CD4-positive, alpha-beta T cell treated with Interleukin-17A for 1 hour (primary cell): ENCODE data around the gene GPX2.

Source experiments
- DNase-seq: peaks from one replicate; pipeline ENCODE4 v3.0.0-alpha.2; 2020

Gene GPX2

DNA sequence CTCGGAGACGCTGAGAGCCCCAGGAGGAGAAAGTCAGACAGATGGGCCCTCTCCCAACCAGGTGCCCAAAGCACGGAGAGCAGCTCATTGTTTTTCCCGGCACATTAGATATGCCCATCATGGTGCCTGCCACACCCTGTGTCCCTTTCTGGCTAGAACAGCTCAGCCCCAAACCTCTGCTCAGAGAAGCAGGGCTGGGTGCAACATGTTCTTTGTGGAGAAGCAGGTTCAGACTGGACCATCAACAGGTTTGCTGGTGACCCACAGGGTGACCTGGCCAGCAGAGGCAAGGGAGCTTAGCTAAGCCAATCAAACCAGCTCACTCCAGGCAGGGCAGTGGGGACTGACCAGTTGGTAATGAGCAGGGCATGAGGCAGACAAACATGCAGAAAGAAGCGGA, 16.2 kb upstream of the GPX2 start:
- no peak for DNase-seq

DNA sequence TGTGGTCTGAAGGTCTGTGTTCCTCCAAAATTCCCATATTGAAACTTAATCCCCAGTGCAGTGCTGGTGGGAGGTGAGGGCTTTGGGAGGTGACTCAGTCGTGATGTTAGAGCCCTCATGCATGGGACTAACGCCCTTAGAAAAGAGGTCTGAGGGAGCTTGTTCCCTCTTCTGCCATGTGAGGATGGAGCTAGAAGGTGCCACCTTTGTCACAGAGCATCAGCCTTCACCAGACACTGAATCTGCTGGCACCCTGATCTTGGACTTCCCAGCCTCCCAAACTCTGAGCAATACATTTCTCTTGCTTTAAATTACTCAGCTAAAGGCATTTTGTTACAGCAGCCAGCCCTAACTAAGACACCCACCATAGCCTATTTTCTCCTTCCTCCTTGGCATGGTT, 15.7 kb upstream of the GPX2 start:
- no peak for DNase-seq

DNA sequence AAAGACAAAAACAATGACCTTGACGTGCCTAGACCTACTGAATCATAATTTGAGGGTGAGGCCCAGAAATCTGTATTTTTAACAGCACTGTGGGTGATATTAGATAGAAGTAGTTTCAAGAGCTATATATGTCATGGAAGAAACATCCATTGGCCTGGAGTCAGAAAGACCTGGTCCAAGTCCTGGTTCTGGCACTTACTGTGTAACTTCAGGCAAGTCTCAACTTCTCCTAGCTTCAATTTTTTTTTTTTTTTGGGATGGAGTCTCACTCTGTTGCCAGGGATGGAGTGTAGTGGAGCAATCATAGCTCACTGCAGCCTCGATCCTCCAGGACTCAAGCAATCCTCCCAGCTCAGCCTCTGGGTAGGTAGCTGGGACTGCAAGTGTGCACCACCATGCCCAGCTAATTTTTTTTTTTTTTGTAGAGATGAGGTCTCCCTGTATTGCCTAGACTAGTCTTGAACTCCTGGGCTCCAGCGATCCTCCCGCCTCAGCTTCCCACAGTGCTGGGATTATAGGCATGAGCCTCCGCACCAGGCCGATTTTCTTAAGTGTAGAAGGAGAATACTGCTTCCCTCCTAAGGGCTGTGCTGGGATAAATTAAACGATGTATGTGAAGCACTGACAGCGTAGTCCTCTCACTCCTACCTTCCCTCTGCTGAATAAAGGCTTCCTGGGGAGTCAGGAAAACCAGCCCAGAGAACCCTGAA, 14.3 kb upstream of the GPX2 start:
- no peak for DNase-seq

DNA sequence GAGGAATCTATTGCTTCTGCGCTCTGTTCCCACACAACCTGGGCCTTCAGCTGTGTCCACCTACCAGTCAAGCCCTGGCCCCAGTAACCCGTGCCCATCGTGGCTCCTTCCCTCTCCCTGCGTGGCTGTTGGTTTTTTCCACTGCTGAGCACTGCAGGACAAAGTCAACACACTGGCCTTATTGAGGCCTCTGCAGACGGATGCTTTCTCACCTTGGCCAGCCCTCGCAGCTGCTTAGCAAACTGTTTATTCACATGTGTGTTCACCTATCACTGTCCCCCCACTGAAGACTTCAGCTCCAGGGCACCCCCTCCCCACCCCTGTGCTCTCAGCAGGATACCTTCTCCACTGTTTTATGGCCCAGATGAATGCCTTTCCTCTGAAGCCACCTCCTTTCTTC, 12.8 kb upstream of the GPX2 start:
- no peak for DNase-seq

DNA sequence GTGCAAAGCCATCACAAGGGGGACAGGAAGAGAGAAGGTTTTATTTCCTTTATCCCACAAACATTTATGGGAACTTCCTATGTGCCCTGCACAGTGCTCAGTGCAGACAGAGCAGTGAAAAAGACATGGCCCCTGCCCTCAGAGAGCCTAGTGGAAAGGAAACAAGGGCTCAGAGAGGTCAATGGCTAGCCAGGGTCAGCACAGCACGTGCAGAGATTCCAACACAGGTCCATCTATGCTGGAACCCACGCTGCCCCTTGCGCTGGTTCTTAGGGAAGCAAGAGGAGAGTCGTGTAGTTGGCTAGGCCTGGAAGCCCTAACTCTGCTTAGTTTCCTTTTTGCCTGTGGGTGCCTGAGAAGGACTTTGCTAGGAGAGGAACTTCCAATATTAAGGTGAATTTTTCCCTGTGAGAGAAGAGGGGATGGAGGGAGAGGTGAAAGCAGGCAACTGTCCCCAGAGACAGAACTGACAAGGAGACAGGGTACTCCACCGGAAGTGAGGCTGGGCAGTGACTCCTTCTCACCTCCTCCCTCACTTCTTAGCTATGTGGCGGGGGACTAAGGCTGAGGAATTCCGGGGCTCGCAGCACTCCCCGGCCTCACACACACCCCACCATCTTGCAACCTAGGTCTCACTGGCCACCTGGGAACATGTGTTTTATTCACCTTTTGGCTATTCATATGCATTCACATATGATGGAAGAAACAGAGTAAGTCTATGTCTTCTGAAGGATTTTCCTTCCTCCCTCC, 12.1 kb upstream of the GPX2 start:
- no peak for DNase-seq

DNA sequence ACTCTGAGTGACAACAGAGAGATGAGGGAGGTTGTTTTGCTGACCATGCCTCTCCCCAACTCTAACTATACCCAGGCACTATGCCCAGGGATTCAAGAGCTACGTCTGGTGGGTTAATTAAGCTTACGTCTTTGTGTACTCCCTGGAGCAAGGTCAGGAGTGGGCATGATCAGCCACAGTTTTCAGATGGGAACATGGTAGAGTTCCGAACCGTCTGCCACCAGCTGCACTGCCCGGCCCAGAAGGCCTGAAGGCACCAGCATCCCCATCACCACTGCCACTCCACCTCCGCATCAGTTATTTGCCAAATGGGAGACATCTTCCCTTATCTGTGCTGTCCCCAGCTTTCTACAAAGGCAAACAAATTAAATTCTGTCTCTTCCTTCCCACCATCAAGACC, 11.1 kb upstream of the GPX2 start:
- DNase-seq, result no peak

DNA sequence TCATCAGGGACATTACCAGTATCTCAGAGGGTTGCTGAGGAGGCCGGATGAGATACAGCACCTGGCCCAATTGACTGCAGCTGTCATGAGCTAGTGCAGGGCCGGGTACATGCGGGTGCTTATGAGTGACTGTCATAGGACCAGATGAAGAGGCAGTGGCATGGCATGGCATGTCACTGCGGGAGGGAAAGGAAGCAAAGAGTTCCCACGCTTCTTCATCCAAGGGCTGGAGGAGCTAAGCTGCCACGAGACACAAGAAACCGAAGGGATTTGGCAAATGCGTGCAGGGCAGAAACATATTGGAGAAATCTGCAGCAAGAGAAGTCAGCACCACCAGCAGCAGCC, 10.7 kb upstream of the GPX2 start:
- DNase-seq, result no peak

DNA sequence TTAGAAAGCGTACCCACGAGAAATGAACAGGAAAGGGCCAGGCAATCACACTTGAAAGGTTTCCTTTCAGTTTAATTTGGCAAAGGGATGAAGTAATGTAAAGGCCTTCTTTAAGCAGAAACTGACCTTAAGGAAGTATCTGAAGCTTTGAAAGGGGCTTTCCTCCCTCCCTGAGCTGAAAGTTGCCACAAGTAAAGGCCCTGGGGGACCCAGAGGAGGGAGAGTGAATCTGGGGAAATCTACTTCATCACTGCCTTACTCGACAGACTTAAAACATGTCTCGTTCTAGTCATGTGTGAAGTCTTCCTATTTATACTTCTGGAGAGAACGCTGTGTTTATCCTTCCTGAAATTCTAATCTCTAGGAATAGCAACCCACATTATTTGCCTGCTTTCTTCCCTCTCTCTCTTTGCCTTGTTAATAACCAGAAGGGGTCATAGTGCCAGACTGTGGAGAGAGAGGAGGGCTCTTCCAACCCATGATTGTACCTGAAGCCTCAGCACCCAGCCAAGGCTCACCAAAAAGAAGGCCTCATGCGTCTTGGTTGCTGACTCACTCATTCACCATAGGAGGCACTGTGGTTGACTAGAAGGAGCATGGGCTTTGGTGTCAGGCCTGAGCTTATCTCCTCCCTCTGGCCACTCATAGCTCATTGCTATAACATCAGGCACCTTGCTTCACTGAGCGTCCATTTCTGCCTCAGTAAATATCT, 10.2 kb upstream of the GPX2 start:
- no peak for DNase-seq

DNA sequence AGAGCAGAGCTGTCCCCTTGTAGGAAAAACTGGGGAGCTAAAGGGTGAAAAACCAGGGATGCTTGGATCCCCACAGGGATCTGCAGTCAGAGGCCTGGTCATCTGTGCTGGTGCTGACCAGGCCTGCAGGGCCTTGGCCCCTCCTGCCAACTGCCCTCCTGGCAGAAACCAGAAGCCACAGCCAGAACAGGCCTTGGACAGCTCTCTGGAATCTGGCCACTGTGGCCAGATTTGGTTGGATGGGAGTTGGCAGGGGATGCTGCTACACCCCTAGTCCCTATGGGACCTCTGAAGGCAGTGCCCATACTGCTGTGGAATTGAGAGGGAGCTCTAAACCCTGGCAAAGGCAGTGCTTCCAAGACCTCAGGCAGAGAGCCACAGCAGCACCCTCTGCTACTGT, 9.2 kb upstream of the GPX2 start:
- DNase-seq, result no peak

DNA sequence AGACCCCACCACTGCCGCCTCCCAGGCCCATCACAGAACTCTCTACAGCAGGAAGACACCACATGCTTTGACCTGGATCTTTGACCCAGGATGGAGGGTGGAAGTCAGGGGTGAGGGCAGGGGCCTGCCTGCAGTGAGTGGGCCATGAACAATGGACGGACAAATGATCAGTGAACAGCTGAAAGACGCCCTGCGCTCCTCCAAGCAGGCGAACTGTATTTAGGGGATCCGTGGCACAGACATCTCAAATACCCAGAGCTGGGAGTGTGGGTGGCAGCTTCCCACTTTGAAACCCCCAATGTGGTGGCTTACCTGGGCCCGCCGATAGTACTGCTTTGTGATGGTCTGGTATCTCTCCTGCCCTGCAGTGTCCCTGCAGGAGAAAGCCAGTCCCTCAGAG, 8.7 kb upstream of the GPX2 start:
- DNase-seq, result no peak

DNA sequence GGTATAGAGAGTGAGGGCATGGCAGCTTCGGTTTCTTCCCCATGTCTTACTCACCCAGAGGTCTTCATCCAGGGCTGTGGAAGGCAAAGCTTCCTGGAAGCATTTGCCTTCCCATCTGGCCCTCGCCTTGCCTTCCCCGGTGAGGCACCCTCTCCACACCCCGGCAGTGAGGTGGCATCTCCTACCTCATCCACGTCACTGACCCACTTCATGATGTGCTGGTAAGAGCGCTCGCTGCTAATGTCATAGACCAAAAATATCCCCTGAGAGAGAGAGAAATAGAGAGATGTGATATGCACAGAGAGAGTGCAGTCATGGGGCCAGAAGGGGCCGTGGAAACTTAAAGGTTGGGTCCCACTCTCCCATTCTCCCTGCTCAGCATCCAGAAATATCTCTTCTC, 8.3 kb upstream of the GPX2 start:
- DNase-seq, result no peak

DNA sequence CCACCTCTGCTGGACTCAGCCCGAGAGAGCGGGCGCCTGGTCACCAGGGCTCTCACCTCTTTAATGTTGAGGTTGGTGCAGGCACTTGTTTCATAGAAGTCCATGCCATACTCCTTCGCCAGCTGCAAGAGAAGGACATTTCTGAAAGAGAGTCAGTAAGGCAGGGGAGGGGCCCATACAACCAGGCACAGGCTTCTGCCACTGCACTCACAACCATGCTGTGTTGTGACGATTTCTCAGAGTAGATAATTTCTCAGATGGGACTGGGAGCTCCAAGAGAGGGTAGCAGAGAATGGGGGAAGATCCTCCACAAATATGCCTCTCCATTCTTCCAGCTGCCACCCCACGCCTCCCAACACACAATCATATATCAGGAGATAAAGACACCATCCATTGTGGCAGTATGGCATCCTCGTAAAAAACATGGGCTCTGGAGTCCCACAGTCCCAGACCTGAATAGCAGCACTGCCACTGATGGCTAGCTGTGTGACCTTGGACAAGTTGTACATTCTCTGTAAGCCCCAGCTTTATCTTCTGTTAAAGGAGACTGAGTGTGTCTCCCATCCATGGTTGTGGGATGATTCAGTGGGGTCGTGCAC, 6.2 kb upstream of the GPX2 start:
- DNase-seq, result no peak

DNA sequence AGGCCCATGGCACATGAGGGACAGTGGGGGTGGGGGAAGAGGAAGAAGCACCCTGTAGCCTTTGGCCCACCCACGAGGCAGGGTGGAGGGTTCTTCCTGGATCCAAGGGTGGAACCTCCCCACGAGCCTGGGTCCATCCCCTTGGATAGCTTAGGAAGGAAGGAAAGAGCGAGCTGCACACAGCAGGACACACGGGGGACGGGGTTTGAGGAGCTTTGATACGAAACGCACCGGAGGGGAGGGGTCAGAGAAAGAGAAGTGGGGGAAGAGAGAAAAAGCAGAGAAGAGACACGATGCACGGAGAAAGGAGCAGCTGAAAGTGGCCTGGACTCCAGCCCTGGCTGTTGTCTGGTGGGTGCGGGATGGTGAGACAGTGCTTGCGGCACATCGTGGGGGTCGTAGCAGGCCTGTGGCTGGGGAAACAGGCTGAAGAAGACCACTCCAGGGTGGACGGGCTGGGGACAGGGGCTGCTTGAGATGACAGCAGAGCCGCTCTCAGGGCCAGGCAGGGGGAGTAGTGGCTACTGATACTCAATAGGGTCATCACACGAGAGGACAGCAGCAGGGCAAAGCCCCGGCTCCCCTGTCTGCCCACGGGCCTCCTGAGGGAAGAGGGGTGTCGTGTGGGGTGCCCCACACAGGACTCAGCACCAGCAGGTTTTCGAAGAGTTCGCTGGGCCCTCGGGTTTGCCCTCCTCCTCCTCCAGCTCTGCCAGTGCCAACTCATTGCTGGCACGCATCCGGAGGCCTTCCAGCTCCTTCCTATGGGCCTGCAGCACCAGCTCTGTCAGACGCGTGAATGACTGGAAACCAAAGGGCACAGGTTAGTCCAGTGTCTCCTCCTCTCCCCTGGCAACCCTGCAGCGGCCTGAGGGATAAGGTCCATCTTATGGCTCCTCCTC, 5.4 kb upstream of the GPX2 start:
- DNase-seq, result no peak

DNA sequence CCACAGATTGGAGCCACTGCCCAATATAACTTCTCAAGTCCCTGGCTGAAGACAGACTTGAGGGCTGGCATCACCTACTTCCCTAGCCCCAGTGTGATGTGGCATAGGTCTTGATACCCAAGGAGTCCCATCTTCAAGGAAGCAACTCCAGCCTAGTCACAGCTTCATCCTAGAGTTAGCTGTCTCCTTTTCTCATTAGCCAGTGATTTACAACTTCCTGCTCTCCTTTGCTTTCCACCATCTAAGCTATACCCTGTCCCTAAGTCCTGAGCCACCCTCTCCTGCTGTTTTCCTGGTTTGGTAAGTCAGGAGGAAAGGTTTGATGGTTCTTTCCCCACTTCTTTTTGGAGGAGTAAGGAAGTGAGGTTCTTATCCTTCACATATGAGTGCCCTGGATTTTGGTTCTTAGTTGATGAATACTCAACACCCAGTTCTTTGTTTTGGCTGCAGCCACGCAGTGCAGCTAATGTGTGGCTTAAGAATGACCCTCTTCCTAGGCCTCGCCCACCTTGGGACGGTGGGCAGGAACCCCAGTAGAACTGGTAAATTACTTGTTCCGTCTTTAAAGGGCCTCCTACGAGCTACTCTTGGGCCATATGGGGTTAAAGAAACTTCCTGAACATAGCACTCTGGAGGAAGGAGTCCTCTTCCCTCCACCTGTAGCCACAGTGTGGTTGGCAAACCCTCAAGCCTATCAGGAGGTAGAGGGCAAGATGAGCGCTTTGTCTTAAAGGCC, 3.9 kb upstream of the GPX2 start:
- DNase-seq, result no peak

DNA sequence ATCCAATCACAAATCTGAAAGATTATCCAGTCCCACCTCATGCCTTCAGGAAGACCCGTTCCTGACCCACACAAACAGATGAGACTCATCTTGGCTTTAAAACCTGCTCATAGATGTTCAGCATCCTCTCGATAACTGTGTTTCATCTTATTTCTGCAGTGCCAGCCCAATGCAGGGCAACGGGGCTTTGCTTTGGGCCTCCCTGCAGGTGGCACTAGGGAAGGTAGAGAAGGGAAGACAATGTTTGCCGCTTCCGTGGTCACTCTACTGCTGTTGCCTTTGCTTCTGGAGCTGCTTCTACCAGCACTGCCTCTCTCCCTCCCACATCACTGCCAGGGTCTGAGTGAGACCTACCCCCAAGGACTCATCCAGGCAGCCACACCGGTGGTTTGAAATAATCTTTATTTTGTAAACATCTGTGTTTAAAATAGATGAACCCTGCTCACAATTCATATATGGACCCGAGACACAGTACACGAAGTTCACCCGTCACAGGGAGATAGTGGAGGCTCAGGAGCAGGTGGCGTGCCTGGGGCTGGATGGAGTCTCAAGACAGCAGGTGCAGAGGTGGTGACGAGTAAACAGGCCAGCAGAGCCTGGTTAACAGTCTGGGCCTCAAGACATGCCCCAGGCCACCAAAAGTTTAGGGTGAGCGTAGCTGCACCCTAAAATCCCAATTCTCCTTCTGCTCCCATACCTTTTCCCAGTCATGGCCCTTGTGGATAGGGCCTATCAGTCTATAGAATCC, 3.1 kb upstream of the GPX2 start:
- DNase-seq, result no peak

DNA sequence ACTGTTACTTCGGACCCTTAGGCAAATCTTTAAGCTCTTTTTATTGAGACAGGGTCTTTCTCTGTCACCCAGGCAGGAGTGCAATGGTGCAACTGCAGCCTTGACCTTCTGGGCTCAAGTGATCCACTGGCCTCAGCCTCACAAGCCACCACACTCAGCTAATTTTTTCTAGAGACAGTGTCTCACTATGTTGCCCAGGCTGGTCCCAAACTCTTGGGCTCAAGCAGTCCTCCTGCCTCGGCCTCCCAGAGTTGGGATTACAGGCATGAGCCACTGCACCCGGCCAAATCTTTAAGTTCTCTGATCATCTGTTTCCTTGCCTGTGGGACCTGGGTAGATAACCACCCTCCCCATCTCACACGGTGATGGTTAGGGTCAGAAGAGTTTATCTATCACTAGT, 2.3 kb upstream of the GPX2 start:
- DNase-seq, result no peak

DNA sequence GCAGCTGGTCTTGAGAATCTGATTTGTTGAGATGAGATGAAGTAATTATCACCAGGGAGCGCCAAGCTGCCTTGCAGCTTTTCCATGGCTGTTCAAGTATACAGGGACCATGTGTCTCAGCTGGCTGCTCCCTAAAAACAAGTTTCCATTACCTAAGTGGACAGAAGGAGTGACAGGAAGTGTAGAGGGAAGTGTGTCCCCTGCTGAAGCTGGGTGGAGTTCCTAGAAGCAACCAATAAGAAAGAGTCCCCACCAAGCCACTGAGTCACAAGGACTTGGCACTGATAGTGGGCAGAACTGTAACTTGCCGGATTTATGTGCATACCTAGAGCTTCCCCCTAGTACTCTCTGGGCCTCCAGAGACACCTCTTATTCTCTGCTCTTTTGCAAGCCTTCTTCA, 1.5 kb upstream of the GPX2 start:
- no peak for DNase-seq

DNA sequence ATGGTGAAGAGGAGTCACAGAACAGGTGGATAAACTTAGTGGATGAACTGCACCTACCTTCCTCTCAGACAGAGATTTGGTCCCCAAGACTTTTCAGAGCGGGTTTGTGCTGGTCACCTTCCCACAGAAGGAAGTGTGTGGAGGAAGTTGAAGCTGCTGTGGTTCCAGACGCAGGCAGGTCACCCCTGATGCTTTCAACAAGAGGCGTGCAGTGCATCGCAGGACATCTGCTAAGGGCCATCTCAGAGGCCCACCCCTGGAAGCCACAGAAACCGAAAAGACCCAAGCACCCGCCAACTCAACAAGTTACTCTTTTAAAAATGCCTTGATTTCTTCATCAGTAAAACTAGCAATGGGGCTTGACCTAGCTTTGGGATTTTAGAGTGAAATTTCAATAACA, 1.0 kb upstream of the GPX2 start:
- DNase-seq, result no peak

DNA sequence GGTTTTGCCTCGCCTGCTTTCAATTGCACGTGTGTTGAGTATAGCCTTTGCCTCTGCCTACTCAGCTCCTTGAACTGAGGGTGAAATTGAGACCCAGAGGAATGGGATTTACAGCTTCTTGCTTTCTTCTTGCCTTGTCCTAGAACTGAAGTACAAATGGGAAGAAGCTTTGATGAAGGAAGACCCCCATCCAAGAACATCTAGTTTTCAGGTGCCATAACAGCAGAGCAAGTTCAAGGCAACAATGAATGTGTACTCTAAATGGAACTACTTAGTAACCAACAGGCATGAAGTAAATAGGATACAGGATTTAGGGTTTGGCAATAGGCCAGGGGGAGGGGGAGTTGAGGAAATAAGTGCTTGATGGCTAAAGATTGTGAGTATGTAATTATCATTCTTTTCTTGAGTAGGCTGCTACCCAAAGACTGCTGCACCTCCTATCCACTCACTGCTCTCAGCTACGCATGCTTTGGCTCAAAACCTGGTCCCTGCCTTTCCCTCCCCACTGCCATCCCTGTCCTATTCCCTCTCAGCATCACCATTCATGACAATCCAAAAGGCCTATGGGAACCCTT, 2.1 kb downstream of the GPX2 start:
- DNase-seq, result no peak

DNA sequence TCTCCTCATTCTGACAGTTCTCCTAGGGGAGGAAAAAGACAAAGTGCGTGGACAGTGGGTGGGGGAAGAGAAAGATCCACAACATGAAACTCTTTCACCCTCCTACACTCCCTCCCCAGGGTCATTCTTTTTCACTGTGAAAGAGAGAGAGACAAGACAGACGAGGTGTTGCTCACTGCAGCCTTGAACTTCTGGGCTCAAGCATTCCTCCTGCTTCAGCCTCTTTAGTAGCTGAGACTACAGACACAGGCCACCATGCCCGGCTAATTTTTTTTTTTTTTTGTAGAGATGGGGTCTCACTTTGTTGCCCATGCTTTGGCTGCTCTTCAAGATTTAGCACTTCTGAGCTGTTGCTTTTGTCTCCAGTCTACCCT, 2.7 kb downstream of the GPX2 start:
- DNase-seq, result no peak
